GM19025 (cell line): ENCODE results near the gene TMEM258.
A peak's percentile ranks its signal among the peaks of the same experiment; 100 is the strongest.

Experiments
- ATAC-seq: cut with Tn5 transposase; IDR thresholded peaks from one replicate; pipeline ENCODE4 v1.9.1; 2021; ENCODE audit warnings: mild to moderate bottlenecking, low read depth, moderate library complexity; ENCODE audit not compliant: unreplicated experiment

The TMEM258 gene

GRCh38 chr11:61797263-61797944, 5.0 kb upstream of the TMEM258 start:
- ATAC-seq = no peak

- ATAC-seq = no peak
Observed at GRCh38 chr11:61795876-61796526, 3.6 kb upstream of the TMEM258 start.

- no peak for ATAC-seq
Observed at GRCh38 chr11:61795459-61795858, 3.1 kb upstream of the TMEM258 start.

- no peak for ATAC-seq
Observed at GRCh38 chr11:61794579-61794978, 2.2 kb upstream of the TMEM258 start.

GRCh38 chr11:61793829-61794204, 1.4 kb upstream of the TMEM258 start:
- ATAC-seq = no peak

GRCh38 chr11:61793083-61793828, 857 bp upstream of the TMEM258 start:
- no peak for ATAC-seq

GRCh38 chr11:61791737-61792309, 576 bp downstream of the TMEM258 start:
- peak; percentile 17 for ATAC-seq

GRCh38 chr11:61787928-61788491, 4.4 kb downstream of the TMEM258 start:
- ATAC-seq = no peak

GRCh38 chr11:61785837-61786402, 6.5 kb downstream of the TMEM258 start:
- ATAC-seq = no peak

GRCh38 chr11:61784506-61784805, 7.9 kb downstream of the TMEM258 start:
- ATAC-seq = no peak

- ATAC-seq = no peak
Observed at GRCh38 chr11:61783717-61784505, 8.5 kb downstream of the TMEM258 start.

- no peak for ATAC-seq
Observed at GRCh38 chr11:61782841-61783240, 9.6 kb downstream of the TMEM258 start.

- no peak for ATAC-seq
Observed at GRCh38 chr11:61782299-61782698, 10.1 kb downstream of the TMEM258 start.

GRCh38 chr11:61781585-61781984, 10.8 kb downstream of the TMEM258 start:
- ATAC-seq = no peak

GRCh38 chr11:61780581-61781162, 11.7 kb downstream of the TMEM258 start:
- no peak for ATAC-seq

GRCh38 chr11:61779666-61780525, 12.5 kb downstream of the TMEM258 start:
- no peak for ATAC-seq

- no peak for ATAC-seq
Observed at GRCh38 chr11:61778920-61779650, 13.3 kb downstream of the TMEM258 start.

- no peak for ATAC-seq
Observed at GRCh38 chr11:61778357-61778886, 14.0 kb downstream of the TMEM258 start.
